H1 (cell line): Measurements from ENCODE around the gene TMBIM6. TPM values are rescaled to one million over a fixed set of nuclear protein-coding genes. Genes with fewer than 3 reads are reported as not detected.
A peak's percentile ranks its signal among the peaks of the same experiment; 100 is the strongest.

Experiments used
- CTCF ChIA-PET: fragments of 300-600 bp; sonication (Branson Sonifier 250); formaldehyde crosslinking; loops from one replicate; lab custom pipeline; 2021; ENCODE audit not compliant: partially characterized antibody; lab: Charles Lee
- POLR2A ChIA-PET: fragments of 300-600 bp; sonication (Branson Sonifier 250); formaldehyde crosslinking; loops from one replicate; lab custom pipeline; 2021; ENCODE audit warnings: inconsistent platforms; ENCODE audit not compliant: partially characterized antibody; lab: Charles Lee
- DNase-seq, 2 experiments: peaks; one replicate each; pipeline versions ENCODE4 v3.0.0 to v3.0.0-alpha.2; 2010 to 2022; ENCODE audit warnings: low spot score in 2 of 2, low read depth in 1 of 2, mixed read lengths in 1 of 2
- FAIRE-seq: peaks from 2 replicates; lab custom pipeline; 2011; peaks lifted over from hg19 to GRCh38; lab: Jason Lieb, UNC
- H2AFZ ChIP-seq: 2 replicates; pipeline ENCODE4 v1.8.1; 2012; ENCODE audit warnings: low read length, inconsistent platforms
- H2AK5ac ChIP-seq: 2 replicates; pipeline ENCODE4 v1.6.1; 2013; ENCODE audit warnings: low read depth, low read length
- H2BK120ac ChIP-seq: replicated peaks from 2 replicates; pipeline ENCODE3; 2013; ENCODE audit warnings: low read depth, low read length, inconsistent platforms
- H2BK12ac ChIP-seq: 2 replicates; pipeline ENCODE4 v1.6.1; 2013; ENCODE audit warnings: low read depth, low read length
- H2BK15ac ChIP-seq: 2 replicates; pipeline ENCODE4 v1.6.1; 2013; ENCODE audit warnings: low read length
- H2BK20ac ChIP-seq: 2 replicates; pipeline ENCODE4 v1.6.1; 2013; ENCODE audit warnings: low read length
- H2BK5ac ChIP-seq: 2 replicates; pipeline ENCODE4 v1.6.1; 2013; ENCODE audit warnings: low read depth, low read length
- H3K14ac ChIP-seq: 2 replicates; pipeline ENCODE4 v1.6.1; 2013; ENCODE audit warnings: inconsistent platforms; ENCODE audit not compliant: insufficient read length
- H3K18ac ChIP-seq: 2 replicates; pipeline ENCODE4 v1.6.1; 2013; ENCODE audit warnings: low read length; ENCODE audit errors: extremely low read depth
- H3K23ac ChIP-seq: 2 replicates; pipeline ENCODE4 v1.6.1; 2013; ENCODE audit warnings: inconsistent platforms; ENCODE audit not compliant: insufficient read length
- H3K23me2 ChIP-seq: 2 replicates; pipeline ENCODE4 v1.6.1; 2013; ENCODE audit warnings: low read depth, low read length
- H3K27ac ChIP-seq: 2 replicates; pipeline ENCODE4 v1.6.1; 2011; ENCODE audit warnings: low read depth, low read length, inconsistent platforms
- H3K27me3 ChIP-seq, 4 experiments: replicated peaks in 1 of 4; 1 replicate in 1 of 4; 2 replicates in 3 of 4; pipeline versions ENCODE4 v1.6.1 to v1.8.1; 2011 to 2013; ENCODE audit warnings: low read length in 3 of 4, mild to moderate bottlenecking in 3 of 4, inconsistent platforms in 2 of 4, mixed read lengths in 2 of 4, moderate library complexity in 1 of 4; ENCODE audit not compliant: control insufficient read depth in 3 of 4, insufficient read depth in 3 of 4; ENCODE audit errors: extremely low read depth in 1 of 4
- H3K36me3 ChIP-seq, 4 experiments: 2 replicates each; pipeline versions ENCODE4 v1.6.1 to v1.8.1; 2011 to 2013; ENCODE audit warnings: mild to moderate bottlenecking in 4 of 4, low read length in 3 of 4, moderate library complexity in 2 of 4, control low read depth in 1 of 4, inconsistent platforms in 1 of 4; ENCODE audit not compliant: insufficient read depth in 4 of 4, control insufficient read depth in 2 of 4
- H3K4ac ChIP-seq: replicated peaks from 2 replicates; pipeline ENCODE3; 2013; ENCODE audit warnings: low read length, low read depth, mixed read lengths, inconsistent platforms; ENCODE audit not compliant: insufficient read length
- H3K4me1 ChIP-seq, 4 experiments: replicated peaks in 1 of 4; 1 replicate in 1 of 4; 2 replicates in 3 of 4; pipeline versions ENCODE4 v1.6.1 to v1.8.1; 2011 to 2013; ENCODE audit warnings: low read length in 3 of 4, inconsistent platforms in 2 of 4, mixed read lengths in 1 of 4; ENCODE audit not compliant: insufficient read depth in 4 of 4, control insufficient read depth in 3 of 4
- H3K4me2 ChIP-seq, 2 experiments: 2 replicates each; pipeline versions ENCODE4 v1.6.1 to v1.8.1; 2011 to 2013; ENCODE audit warnings: low read depth in 2 of 2, low read length in 2 of 2, control low read depth in 1 of 2, inconsistent platforms in 1 of 2, mild to moderate bottlenecking in 1 of 2; ENCODE audit not compliant: insufficient read depth in 1 of 2
- H3K4me3 ChIP-seq, 4 experiments: fragments of 200-600, 300-600 bp in 1 of 4; sonication (generic), shearing (Covaris generic), sonication (Bioruptor Twin) in 1 of 4; 2 replicates each; pipeline versions ENCODE4 v1.5.1 to v1.8.1; 2011 to 2016; ENCODE audit warnings: low read length in 4 of 4, low read depth in 3 of 4, control low read depth in 2 of 4, inconsistent platforms in 2 of 4, mild to moderate bottlenecking in 2 of 4, mixed read lengths in 1 of 4, moderate library complexity in 1 of 4; ENCODE audit not compliant: insufficient read depth in 2 of 4; ENCODE audit errors: extremely low read depth in 1 of 4
- H3K56ac ChIP-seq: replicated peaks from 2 replicates; pipeline ENCODE3; 2013; ENCODE audit warnings: low read depth, mild to moderate bottlenecking, mixed read lengths, low read length, inconsistent platforms; ENCODE audit not compliant: insufficient read length
- H3K79me1 ChIP-seq: 2 replicates; pipeline ENCODE4 v1.6.1; 2013; ENCODE audit warnings: low read depth, low read length, control low read depth
- H3K79me2 ChIP-seq, 2 experiments: 2 replicates each; pipeline versions ENCODE4 v1.6.1 to v1.8.1; 2012 to 2013; ENCODE audit warnings: low read length in 2 of 2, mild to moderate bottlenecking in 2 of 2, inconsistent platforms in 1 of 2; ENCODE audit not compliant: insufficient read depth in 2 of 2, control insufficient read depth in 1 of 2
- H3K9ac ChIP-seq, 4 experiments: replicated peaks in 1 of 4; 1 replicate in 1 of 4; 2 replicates in 3 of 4; pipeline versions ENCODE4 v1.6.1 to v1.8.1; 2011 to 2013; ENCODE audit warnings: low read depth in 3 of 4, low read length in 3 of 4, control low read depth in 2 of 4, mild to moderate bottlenecking in 2 of 4, moderate library complexity in 2 of 4, inconsistent platforms in 1 of 4; ENCODE audit errors: extremely low read depth in 1 of 4
- H3K9me3 ChIP-seq, 2 experiments: 2 replicates each; pipeline versions ENCODE4 v1.6.1 to v1.8.1; 2012 to 2013; ENCODE audit warnings: mild to moderate bottlenecking in 2 of 2, moderate library complexity in 2 of 2, control low read depth in 1 of 2, inconsistent platforms in 1 of 2, low read depth in 1 of 2, low read length in 1 of 2, mixed read lengths in 1 of 2; ENCODE audit not compliant: insufficient read depth in 2 of 2
- H4K20me1 ChIP-seq, 2 experiments: replicated peaks in 1 of 2; 2 replicates each; pipeline versions ENCODE3 to v1.8.1; 2011 to 2013; ENCODE audit warnings: inconsistent platforms in 2 of 2, low read length in 2 of 2, mild to moderate bottlenecking in 1 of 2; ENCODE audit not compliant: insufficient read depth in 2 of 2, control insufficient read depth in 1 of 2
- H4K5ac ChIP-seq: 2 replicates; pipeline ENCODE4 v1.6.1; 2013; ENCODE audit warnings: low read length, low read depth, mixed read lengths, inconsistent platforms; ENCODE audit not compliant: insufficient read length
- H4K8ac ChIP-seq: 2 replicates; pipeline ENCODE4 v1.8.0; 2013; ENCODE audit warnings: mild to moderate bottlenecking, moderate library complexity, low read length, inconsistent platforms; ENCODE audit not compliant: insufficient read depth; ENCODE audit errors: extremely low read depth
- H4K91ac ChIP-seq: replicated peaks from 2 replicates; pipeline ENCODE3; 2013; ENCODE audit warnings: low read length, mixed read lengths, inconsistent platforms; ENCODE audit not compliant: insufficient read length
- CREB1 ChIP-seq: IDR thresholded peaks from 2 replicates; pipeline ENCODE4 v1.6.1; 2012; ENCODE audit warnings: inconsistent platforms
- EP300 ChIP-seq, 2 experiments: IDR thresholded peaks; 1 replicate in 1 of 2; 2 replicates in 1 of 2; pipeline ENCODE4 v1.6.1; 2011 to 2012; ENCODE audit warnings: low read depth in 2 of 2, low read length in 2 of 2, mild to moderate bottlenecking in 2 of 2, borderline replicate concordance in 1 of 2, inconsistent platforms in 1 of 2, moderate library complexity in 1 of 2
- POU5F1 ChIP-seq: IDR thresholded peaks from 2 replicates; pipeline ENCODE4 v1.6.1; 2011; ENCODE audit warnings: low read depth, mild to moderate bottlenecking, low read length, moderate library complexity
- RAD21 ChIP-seq, 2 experiments: IDR thresholded peaks in 1 of 2; conservative IDR thresholded peaks in 1 of 2; 2 replicates each; pipeline ENCODE4 v1.6.1; 2011; ENCODE audit warnings: low read depth in 2 of 2, low read length in 2 of 2, improper control_type of control experiment in 1 of 2, inconsistent platforms in 1 of 2, mild to moderate bottlenecking in 1 of 2, moderate library complexity in 1 of 2
- RBBP5 ChIP-seq: IDR thresholded peaks from 2 replicates; pipeline ENCODE4 v1.7.1; 2012; ENCODE audit warnings: low read depth, mild to moderate bottlenecking, inconsistent platforms, low read length, moderate library complexity, borderline replicate concordance
- WGBS, 2 experiments: shearing (Covaris generic) in 1 of 2; methylation state at CpG; one replicate each; pipeline versions ENCODE4 v1.1.6 to v1.1.7; 2013 to 2015; ENCODE audit warnings: low lambda C conversion rate in 2 of 2, mixed read lengths in 2 of 2, inconsistent platforms in 1 of 2, low coverage in 1 of 2, missing lambda C conversion rate in 1 of 2; ENCODE audit not compliant: insufficient replicate concordance in 2 of 2, insufficient coverage in 1 of 2, insufficient read length in 1 of 2; ENCODE audit errors: extremely low coverage in 1 of 2, missing lambda C conversion rate in 1 of 2; 5-methylcytosine and 5-hydroxymethylcytosine counted together
- polyA plus RNA-seq, 7 experiments: library from polyadenylated mRNA; depleted of rRNA in 3 of 7; stranded (reverse) in 5 of 7; unstranded in 2 of 7; fragments of >200 nt in 5 of 7; fragments of 200-250 nt in 2 of 7; gene quantifications; 1 replicate in 5 of 7; 2 replicates in 1 of 7; 4 replicates in 1 of 7; pipeline versions ENCODE4 v1.2.1 to v1.2.3, GENCODE V29; 2011 to 2013; ENCODE audit warnings: missing spikeins in 2 of 7, mixed read lengths in 2 of 7
- total RNA-seq: library from RNA; stranded (reverse); fragmentation: NEBNext Ultra II Directional; extraction: Animal tissue kit (Norgen Biotek cat#: 25700); gene quantifications from 2 replicates; pipeline ENCODE4 v1.2.1, GENCODE V29; 2021

Gene TMBIM6
- total and polyA plus RNA-seq, 2 of the 8 experiments (the other 6 are each of a cell fraction or from before 2014, with no cell fraction given), result 423 to 556 TPM

DNA sequence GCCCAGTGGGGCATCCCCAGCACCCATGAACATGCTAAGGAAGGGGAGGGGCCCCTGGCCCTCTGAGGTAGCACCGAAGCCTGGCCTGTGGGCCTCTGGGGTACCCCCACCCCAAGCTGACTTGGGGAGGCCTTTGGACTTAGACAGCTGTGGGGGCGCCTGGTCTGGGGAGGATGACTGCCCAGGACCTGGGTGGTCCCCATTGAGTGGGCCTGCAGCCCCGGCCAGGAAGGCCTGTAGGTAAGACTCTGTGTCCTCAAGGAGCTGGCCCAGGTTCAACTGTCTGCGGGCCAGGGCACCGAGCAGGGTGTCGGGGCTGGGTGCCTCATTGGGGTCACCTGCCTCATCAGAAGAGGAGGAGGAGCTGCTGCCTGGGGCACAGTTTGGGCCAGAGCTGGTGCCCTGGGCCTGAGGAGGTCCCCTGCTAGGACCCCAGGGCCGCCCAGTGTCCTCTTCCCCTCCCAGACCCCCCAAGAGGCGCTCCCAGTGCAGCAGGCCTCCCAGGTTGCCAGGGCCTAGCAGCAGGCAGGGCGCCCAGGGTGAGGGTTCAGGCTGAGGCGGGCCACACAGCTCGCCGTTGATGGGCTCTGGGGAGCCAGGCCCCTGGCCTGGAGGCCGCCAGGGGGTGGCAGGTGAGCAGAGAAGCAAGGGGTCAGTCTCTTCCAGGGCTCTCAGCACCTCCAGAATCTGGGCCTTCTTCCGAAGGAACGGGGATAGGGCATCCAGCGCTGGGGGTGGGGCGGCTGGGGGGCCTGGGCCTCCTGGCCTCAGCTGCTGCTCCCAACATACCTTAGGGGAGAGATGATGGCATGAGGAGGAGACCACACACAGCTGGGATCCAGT, 55.5 kb downstream of the TMBIM6 start:
- Histone ChIP-seq H4K20me1 (peaks cover 0 to 12% of the 10 kb centered on the region in 2 experiments), H3K14ac (no peak overlapping the region), H2AFZ (no peak overlapping the region), H4K91ac (no peak overlapping the region), H2BK20ac (no peak overlapping the region), H2AK5ac (no peak overlapping the region), H3K27ac (no peak overlapping the region), H3K27me3 (no peaks in the 10 kb centered on the region), H3K79me2 (no peaks in the 10 kb centered on the region), H2BK120ac (no peak overlapping the region), H4K8ac (no peak overlapping the region), H3K18ac (no peak overlapping the region), H2BK12ac (no peak overlapping the region), H2BK5ac (no peak overlapping the region), H3K23ac (no peak overlapping the region), H3K4me3 (no peak overlapping the region), H2BK15ac (no peak overlapping the region), H3K4ac (no peak overlapping the region), H3K4me2 (no peak overlapping the region), H3K9ac (no peak overlapping the region), H3K36me3 (peaks cover 2 to 23% (median 17%) of the 10 kb centered on the region in 4 experiments; a peak in 6 of 8 replicates), H3K23me2 (no peaks in the 10 kb centered on the region), H3K4me1 (no peaks in the 10 kb centered on the region), H3K9me3 (no peaks in the 10 kb centered on the region), H3K56ac (no peak overlapping the region), H3K79me1 (no peaks in the 10 kb centered on the region), H4K5ac (no peak overlapping the region)
- POLR2A ChIA-PET, result interaction anchor here (0.6 to 3.9 kb wide), 7 partner anchors 8 to 55 kb away, joined by 3 to 14 read pairs (median 8); partner anchors contain the start of genes NCKAP5L and TMBIM6
- TF ChIP-seq CREB1 (no peak), POU5F1 (no peak), EP300 (IDR thresholded peaks at IDR 0.05; ENCODE audit: borderline replicate concordance in 1 of 2, low read depth in 2 of 2, low read length in 2 of 2) (no peak), RBBP5 (no peak), RAD21 (IDR thresholded peaks at IDR 0.05 in 1 of 2, conservative IDR thresholded peaks at IDR 0.05 in 1 of 2; ENCODE audit: low read depth in 2 of 2, low read length in 2 of 2) (0 out of 4 replicates have a peak, but pooled peaks of 1 of the 2 experiments have one; percentile 1)
- CTCF ChIA-PET, result interaction anchor here (0.6 to 8.1 kb wide), 12 partner anchors 8 to 170 kb away, joined by 3 to 54 read pairs (median 6); no protein-coding TSS in a partner anchor
- WGBS, 2 experiments, result 88% methylated on average over 13 of the region's 17 CpGs; no CpG with 5 or more reads in 1 of the 2 experiments
- FAIRE-seq, result no peak
- DNase-seq, result no peak
